Prostate gland (tissue), 2 donors: Measurements from ENCODE around the gene ST6GALNAC5.

Experiments
- CTCF ChIP-seq, 4 experiments: fragments of 200-600 bp in 2 of 4; fragments of 450-650 bp in 2 of 4; sonication (generic) in 2 of 4; IDR thresholded peaks; 1 replicate in 3 of 4; 2 replicates in 1 of 4; pipeline ENCODE4 v1.5.1; 2016 to 2019; ENCODE audit warnings: antibody characterized with exemption in 4 of 4, mild to moderate bottlenecking in 2 of 4, moderate library complexity in 2 of 4
- POLR2A ChIP-seq: fragments of 450-650 bp; IDR thresholded peaks from one replicate; pipeline ENCODE4 v1.6.1; 2016; ENCODE audit warnings: antibody characterized with exemption, mild to moderate bottlenecking
- POLR2AphosphoS5 ChIP-seq: sonication (generic); formaldehyde crosslinking; IDR thresholded peaks from one replicate; pipeline ENCODE4 v1.6.1; 2017; ENCODE audit warnings: antibody characterized with exemption

- TF ChIP-seq CTCF (IDR thresholded peaks at IDR 0.05) (no peak), POLR2A (no peak), POLR2AphosphoS5 (no peak)
Observed at GRCh38 chr1:76841460-76841859, 25.8 kb upstream of the ST6GALNAC5 start.
